ENCODE data around the gene SCUBE1. TPM values are rescaled to one million over a fixed set of nuclear protein-coding genes. Genes with fewer than 3 reads are reported as not detected.

SCUBE1 gene
- total and polyA plus RNA-seq, 2 donors (not counting 3 experiments of a cell fraction or from before 2014, with no cell fraction given), result 0.07 TPM; not detected in 1

DNA sequence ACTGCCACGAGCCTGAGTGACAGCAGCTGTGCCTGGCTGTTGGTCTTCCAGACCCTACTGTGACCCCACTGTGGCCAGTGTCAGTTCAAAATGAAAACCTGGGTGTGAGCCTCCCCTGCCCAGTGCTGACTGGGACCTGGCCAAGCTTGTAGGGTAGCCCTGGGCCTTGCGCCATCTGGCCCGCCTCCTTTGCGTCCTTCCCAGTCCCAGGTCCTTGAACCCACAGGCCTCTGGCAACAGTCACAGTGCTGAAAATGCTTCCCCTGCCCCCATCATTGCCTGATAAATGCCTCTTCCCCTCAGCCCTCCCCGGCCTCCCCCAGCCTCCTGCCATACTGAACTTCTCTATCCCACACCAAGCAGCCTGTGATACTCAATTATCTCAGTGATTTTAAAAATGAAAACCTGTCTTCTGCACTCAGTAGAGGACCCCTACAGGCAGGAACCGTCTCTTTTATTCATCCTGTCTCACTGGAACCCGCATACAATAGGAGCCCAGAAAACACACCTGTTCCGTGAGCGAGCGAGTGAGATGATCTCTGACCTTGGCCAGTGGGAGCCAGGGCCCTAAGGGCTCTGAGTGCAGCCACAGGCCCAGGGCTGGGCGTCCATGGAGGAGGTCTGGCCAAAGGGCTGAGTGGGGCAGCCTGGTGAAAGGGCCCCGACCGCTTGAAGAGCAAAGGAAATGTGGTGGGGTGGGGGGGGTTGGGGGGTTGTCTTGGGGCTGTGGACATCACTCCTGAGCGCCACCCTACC lies 106.6 kb downstream of the SCUBE1 start:
- H3K9ac ChIP-seq (replicated peaks; ENCODE audit: extremely low read depth, insufficient read depth, low read length), result no peak overlapping the region
- H2AFZ ChIP-seq (ENCODE audit: low read depth, low read length), result no peak overlapping the region
- no peak overlapping the region for H3K4me2 ChIP-seq (ENCODE audit: insufficient read depth, low read length)
- DNase-seq (ENCODE audit: low read depth, low spot score) (no peak), FAIRE-seq (no peak)
- BruUV-seq (replicated peaks), result no TSS peak
- dilution Hi-C loops (cut with MboI; ENCODE audit: extremely low pct_ligation_motif_present, low sequenced_read_pairs), result no loop called here
- no peaks in the 10 kb centered on the region for H3K4me1 ChIP-seq (ENCODE audit: control insufficient read depth, extremely low read depth, insufficient read depth, low read length)
- no peaks in the 10 kb centered on the region for H4K20me1 ChIP-seq (replicated peaks; ENCODE audit: control insufficient read depth, extremely low read depth, insufficient read depth, low read length)
- H3K27ac ChIP-seq (ENCODE audit: insufficient read depth, low read depth, low read length), result no peak overlapping the region
- no peaks in the 10 kb centered on the region for H3K27me3 ChIP-seq (ENCODE audit: control insufficient read depth in 2 of 2, insufficient read depth in 2 of 2, low read length in 2 of 2)
- POLR2A ChIA-PET, result no interaction called here
- H3K4me3 ChIP-seq (replicated peaks in 1 of 3; ENCODE audit: insufficient read depth in 1 of 3, low read depth in 1 of 3, low read length in 3 of 3), result no peak overlapping the region
- no peaks in the 10 kb centered on the region for H3K9me3 ChIP-seq (replicated peaks; ENCODE audit: control insufficient read depth, insufficient read depth, low read length)
- TF ChIP-seq FOS (IDR thresholded peaks at IDR 0.05; ENCODE audit: borderline replicate concordance, insufficient read depth, low read length) (no peak), JUN (IDR thresholded peaks at IDR 0.05; ENCODE audit: borderline replicate concordance, insufficient read depth, insufficient read length, low read depth) (no peak), EZH2 (IDR thresholded peaks at IDR 0.05; ENCODE audit: borderline replicate concordance, low read depth, low read length, severe bottlenecking) (no peak), GATA2 (IDR thresholded peaks at IDR 0.05; ENCODE audit: insufficient read depth, insufficient read length, low read depth, low read length) (no peak), POLR2AphosphoS5 (IDR thresholded peaks at IDR 0.05; ENCODE audit: insufficient read depth, low read depth, low read length) (no peak), POLR2A (IDR thresholded peaks at IDR 0.05; ENCODE audit: low read depth, low read length) (no peak), MYC (IDR thresholded peaks at IDR 0.05; ENCODE audit: low read depth, low read length) (no peak)
- TF ChIP-seq, protein P1, sequence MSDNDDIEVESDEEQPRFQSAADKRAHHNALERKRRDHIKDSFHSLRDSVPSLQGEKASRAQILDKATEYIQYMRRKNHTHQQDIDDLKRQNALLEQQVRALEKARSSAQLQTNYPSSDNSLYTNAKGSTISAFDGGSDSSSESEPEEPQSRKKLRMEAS (IDR thresholded peaks at IDR 0.05; ENCODE audit: insufficient read depth, insufficient read length), result no peak
- TF ChIP-seq, protein P2, sequence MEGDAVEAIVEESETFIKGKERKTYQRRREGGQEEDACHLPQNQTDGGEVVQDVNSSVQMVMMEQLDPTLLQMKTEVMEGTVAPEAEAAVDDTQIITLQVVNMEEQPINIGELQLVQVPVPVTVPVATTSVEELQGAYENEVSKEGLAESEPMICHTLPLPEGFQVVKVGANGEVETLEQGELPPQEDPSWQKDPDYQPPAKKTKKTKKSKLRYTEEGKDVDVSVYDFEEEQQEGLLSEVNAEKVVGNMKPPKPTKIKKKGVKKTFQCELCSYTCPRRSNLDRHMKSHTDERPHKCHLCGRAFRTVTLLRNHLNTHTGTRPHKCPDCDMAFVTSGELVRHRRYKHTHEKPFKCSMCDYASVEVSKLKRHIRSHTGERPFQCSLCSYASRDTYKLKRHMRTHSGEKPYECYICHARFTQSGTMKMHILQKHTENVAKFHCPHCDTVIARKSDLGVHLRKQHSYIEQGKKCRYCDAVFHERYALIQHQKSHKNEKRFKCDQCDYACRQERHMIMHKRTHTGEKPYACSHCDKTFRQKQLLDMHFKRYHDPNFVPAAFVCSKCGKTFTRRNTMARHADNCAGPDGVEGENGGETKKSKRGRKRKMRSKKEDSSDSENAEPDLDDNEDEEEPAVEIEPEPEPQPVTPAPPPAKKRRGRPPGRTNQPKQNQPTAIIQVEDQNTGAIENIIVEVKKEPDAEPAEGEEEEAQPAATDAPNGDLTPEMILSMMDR (IDR thresholded peaks at IDR 0.05; ENCODE audit: extremely low read depth in 1 of 2, insufficient read depth in 1 of 2, low read depth in 1 of 2, low read length in 2 of 2), result no peak
- H3K36me3 ChIP-seq (ENCODE audit: control insufficient read depth in 2 of 2, extremely low read depth in 1 of 2, insufficient read depth in 2 of 2, low read length in 2 of 2), result no peaks in the 10 kb centered on the region
- CTCF ChIA-PET, result no interaction called here
- intact Hi-C loops (cut with micrococcal nuclease), result no loop called here
- no peaks in the 10 kb centered on the region for H3K9me1 ChIP-seq (replicated peaks; ENCODE audit: control insufficient read depth, extremely low read depth, insufficient read depth, low read length)
- no peaks in the 10 kb centered on the region for H3K79me2 ChIP-seq (ENCODE audit: control insufficient read depth, insufficient read depth, low read length)

All from endothelial cell of umbilical vein (primary cell).